Activated naive CD8-positive, alpha-beta T cell treated with anti-CD3 and anti-CD28 coated beads, Interleukin-2, amount 10 ng/mL, durations not matched to agents 7 days and 5 days (primary cell): Measurements from ENCODE around the gene NACAD. TPM values are rescaled to one million over a fixed set of nuclear protein-coding genes. Genes with fewer than 3 reads are reported as not detected.

Source experiments
- ATAC-seq: fragments of 150-1000 bp; cut with Tn5 transposase; one replicate; pipeline ENCODE4 v1.10.0; 2021; ENCODE audit warnings: low read depth, moderate library complexity
- POLR2A ChIA-PET: fragments of 350-600 bp; sonication (Branson Sonifier 250); formaldehyde crosslinking; loops from one replicate; lab custom pipeline; 2021; ENCODE audit warnings: antibody characterized with exemption; lab: Charles Lee
- DNase-seq: peaks from one replicate; pipeline ENCODE4 v3.0.0; 2021
- H3K27ac Mint-ChIP-seq: one replicate; pipeline ENCODE4 v1.8.0; 2022; ENCODE audit warnings: mild to moderate bottlenecking, mixed read lengths
- H3K27me3 Mint-ChIP-seq: one replicate; pipeline ENCODE4 v1.8.0; 2022; ENCODE audit warnings: mild to moderate bottlenecking, moderate library complexity, mixed read lengths
- H3K36me3 Mint-ChIP-seq: one replicate; pipeline ENCODE4 v1.8.0; 2021; ENCODE audit warnings: mild to moderate bottlenecking, mixed read lengths
- H3K4me1 Mint-ChIP-seq: one replicate; pipeline ENCODE4 v1.8.0; 2021; ENCODE audit warnings: mixed read lengths
- H3K4me3 Mint-ChIP-seq: one replicate; pipeline ENCODE4 v1.8.0; 2022; ENCODE audit warnings: mild to moderate bottlenecking, moderate library complexity, mixed read lengths
- H3K9me3 Mint-ChIP-seq: one replicate; pipeline ENCODE4 v1.8.0; 2021; ENCODE audit warnings: mixed read lengths
- total RNA-seq, 2 experiments: library from RNA; stranded (reverse); gene quantifications; one replicate each; pipeline ENCODE4 v1.2.3, GENCODE V29; 2021

Gene NACAD
- total RNA-seq, 2 experiments from 2014 or later: 0.08 to 0.11 TPM

DNA sequence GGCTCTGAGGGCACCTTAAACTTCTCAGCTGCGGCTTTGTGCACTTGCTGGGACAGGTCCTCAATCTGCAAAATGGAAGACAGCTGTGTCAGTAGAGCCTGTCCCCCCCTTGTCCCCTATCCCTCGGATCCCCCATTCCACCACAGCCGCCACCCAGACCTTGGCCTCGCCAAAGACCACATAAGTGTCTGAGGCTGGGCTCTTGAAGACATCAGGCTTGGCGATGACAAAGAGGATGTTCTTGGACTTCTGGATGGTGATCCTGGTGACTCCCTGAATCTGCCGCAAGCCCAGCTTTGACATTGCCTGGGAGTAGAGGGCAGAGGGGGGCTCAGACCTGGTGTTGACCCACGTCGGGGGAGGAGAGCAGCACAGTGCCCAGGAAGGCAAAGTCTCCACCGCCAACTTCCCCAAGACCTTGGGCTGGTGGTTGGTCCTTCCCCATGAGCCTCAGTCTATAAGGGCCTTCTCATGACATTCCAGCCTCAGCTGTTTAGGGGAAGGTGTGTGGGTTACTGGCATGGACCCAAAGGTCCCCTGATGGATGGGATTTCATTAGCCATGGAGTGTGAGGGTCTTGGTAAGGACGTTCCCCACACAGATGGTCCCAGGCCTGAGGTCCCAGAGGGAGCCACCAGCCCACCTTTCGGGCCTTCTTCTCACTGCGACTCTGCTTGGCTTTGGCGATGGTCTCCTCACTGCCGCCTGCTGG, 7.7 kb downstream of the NACAD start:
- no peak for ATAC-seq
- POLR2A ChIA-PET: interaction anchor here (1.0 kb wide), 1 partner anchor 31 kb away, joined by 4 read pairs; the partner anchor contains the start of gene TBRG4
- Mint-ChIP-seq H3K36me3 (peaks cover 5% of the 10 kb centered on the region), H3K27ac (no peak overlapping the region), H3K9me3 (no peaks in the 10 kb centered on the region), H3K4me1 (no peaks in the 10 kb centered on the region), H3K27me3 (no peaks in the 10 kb centered on the region), H3K4me3 (no peak overlapping the region)
- peak; percentile 36 for DNase-seq

- Mint-ChIP-seq H3K27me3 (no peaks in the 10 kb centered on the region), H3K27ac (peak overlapping the region; percentile 73), H3K4me3 (peak overlapping the region; percentile 29), H3K36me3 (peaks cover 5% of the 10 kb centered on the region), H3K4me1 (no peaks in the 10 kb centered on the region), H3K9me3 (no peaks in the 10 kb centered on the region)
- DNase-seq (no peak), ATAC-seq (peak; percentile 18)
- POLR2A ChIA-PET: no interaction called here
These were observed 8.4 kb downstream of the NACAD start for GRCh38 chr7:45080265-45080957.

- no peak for DNase-seq
- Mint-ChIP-seq H3K9me3 (no peaks in the 10 kb centered on the region), H3K4me3 (no peak overlapping the region), H3K4me1 (no peaks in the 10 kb centered on the region), H3K27me3 (no peaks in the 10 kb centered on the region), H3K27ac (no peak overlapping the region), H3K36me3 (peaks cover 16% of the 10 kb centered on the region)
- ATAC-seq: no peak
- POLR2A ChIA-PET: no interaction called here
These were observed 10.6 kb downstream of the NACAD start for GRCh38 chr7:45078125-45078681.

- Mint-ChIP-seq H3K36me3 (peaks cover 22% of the 10 kb centered on the region), H3K27ac (no peak overlapping the region), H3K4me3 (no peak overlapping the region), H3K27me3 (no peaks in the 10 kb centered on the region), H3K9me3 (no peaks in the 10 kb centered on the region), H3K4me1 (no peaks in the 10 kb centered on the region)
- DNase-seq (no peak), ATAC-seq (no peak)
- POLR2A ChIA-PET: no interaction called here
These were observed 11.2 kb downstream of the NACAD start for GRCh38 chr7:45077579-45077978.

DNA sequence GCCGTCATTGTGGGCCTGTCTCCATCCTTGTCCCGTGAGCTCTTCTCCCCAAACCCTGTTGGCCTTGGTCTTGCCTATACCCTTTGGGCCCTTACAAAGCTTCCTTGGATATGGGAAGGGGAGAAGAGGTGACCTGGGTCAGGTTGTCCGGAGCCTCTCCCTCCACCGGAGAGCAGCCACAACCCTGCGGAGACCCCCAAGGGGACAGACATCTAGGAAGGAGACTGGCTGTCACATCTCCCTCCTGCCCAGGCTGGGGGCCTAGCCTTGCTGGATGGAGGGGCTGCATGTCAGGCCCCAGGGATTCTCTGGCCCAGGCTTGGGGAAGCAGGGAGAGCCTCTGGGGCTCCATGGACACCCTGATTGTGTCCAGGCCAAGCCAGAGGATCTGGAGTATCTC, 11.8 kb downstream of the NACAD start:
- Mint-ChIP-seq H3K27ac (no peak overlapping the region), H3K4me1 (peaks cover under 1% of the 10 kb centered on the region), H3K27me3 (no peaks in the 10 kb centered on the region), H3K36me3 (peaks cover 23% of the 10 kb centered on the region), H3K4me3 (no peak overlapping the region), H3K9me3 (no peaks in the 10 kb centered on the region)
- DNase-seq (no peak), ATAC-seq (no peak)
- POLR2A ChIA-PET: no interaction called here

- Mint-ChIP-seq H3K4me1 (peaks cover 4% of the 10 kb centered on the region), H3K27me3 (no peaks in the 10 kb centered on the region), H3K4me3 (no peak overlapping the region), H3K27ac (no peak overlapping the region), H3K36me3 (peaks cover 27% of the 10 kb centered on the region), H3K9me3 (no peaks in the 10 kb centered on the region)
- DNase-seq: no peak
- POLR2A ChIA-PET: interaction anchor here (0.7 kb wide), 1 partner anchor 75 kb away, joined by 3 read pairs; no protein-coding TSS in a partner anchor
- ATAC-seq: no peak
These were observed 12.6 kb downstream of the NACAD start for GRCh38 chr7:45075871-45076796.

DNA sequence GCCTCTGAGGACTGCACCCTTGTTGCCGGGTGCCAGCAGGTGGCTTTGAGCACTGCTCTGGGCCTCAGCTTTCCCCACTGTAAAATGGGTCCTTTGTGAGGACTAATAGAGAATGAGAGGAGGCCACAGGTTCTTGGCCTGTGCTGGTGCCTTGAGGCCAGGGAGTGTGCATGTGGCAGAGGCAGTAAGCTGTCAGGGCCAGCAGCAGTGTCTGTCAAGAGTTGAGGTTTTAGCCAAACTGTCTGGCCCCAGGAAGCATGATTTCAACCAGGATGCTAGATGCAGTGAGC, 13.5 kb downstream of the NACAD start:
- no peak for ATAC-seq

DNA sequence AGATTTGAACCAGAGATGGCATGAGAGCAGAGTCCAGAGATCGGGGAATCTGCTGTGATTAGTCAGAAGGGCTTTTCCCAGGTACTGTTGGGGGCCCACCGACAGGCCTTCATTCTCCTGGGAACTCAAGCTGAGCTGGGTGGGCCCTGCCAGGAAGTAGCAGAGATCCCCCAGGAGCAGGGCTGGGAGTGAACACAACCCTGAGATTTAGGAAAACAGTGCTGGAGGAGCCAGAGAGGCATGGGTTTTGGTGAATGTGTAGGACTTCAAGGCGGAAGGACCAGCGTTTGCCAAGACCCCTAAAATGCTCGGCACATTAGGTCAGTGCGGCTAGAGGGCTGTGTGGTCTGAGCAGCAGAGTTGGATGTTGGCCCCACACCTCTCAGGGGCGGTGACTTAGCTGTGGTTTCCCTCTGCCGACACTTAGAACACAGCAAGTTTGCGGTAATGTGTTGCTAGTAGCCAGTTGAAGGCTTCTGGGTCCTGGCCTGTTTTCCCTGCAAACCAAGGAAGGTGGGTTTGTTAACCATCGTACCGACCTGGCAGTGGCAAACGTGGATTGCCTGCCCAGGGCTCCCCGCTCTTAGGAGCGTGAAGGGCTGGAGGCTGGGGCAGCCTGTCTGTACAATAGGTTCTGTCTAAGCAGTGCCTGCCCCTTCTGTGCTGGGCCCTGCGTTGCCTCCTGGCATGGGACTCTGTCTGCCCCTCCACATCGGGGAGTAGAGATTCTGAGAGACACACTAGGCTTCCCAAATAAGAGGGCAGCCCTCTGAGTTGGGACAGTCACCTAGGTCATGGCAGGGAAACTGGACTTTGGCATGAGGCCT, 14.0 kb downstream of the NACAD start:
- Mint-ChIP-seq H3K36me3 (peaks cover 27% of the 10 kb centered on the region), H3K9me3 (no peaks in the 10 kb centered on the region), H3K4me1 (peaks cover 4% of the 10 kb centered on the region), H3K27ac (no peak overlapping the region), H3K27me3 (no peaks in the 10 kb centered on the region), H3K4me3 (no peak overlapping the region)
- POLR2A ChIA-PET: interaction anchor here (0.7 kb wide), 1 partner anchor 73 kb away, joined by 3 read pairs; no protein-coding TSS in a partner anchor
- no peak for DNase-seq
- no peak for ATAC-seq

More for the DNA sequence above, 13.5 kb downstream of the NACAD start:
- Mint-ChIP-seq H3K9me3 (no peaks in the 10 kb centered on the region), H3K36me3 (peaks cover 27% of the 10 kb centered on the region), H3K4me1 (peaks cover 4% of the 10 kb centered on the region), H3K27ac (no peak overlapping the region), H3K27me3 (no peaks in the 10 kb centered on the region), H3K4me3 (no peak overlapping the region)
- POLR2A ChIA-PET: interaction anchor here (0.7 kb wide), 1 partner anchor 74 kb away, joined by 3 read pairs; no protein-coding TSS in a partner anchor
- DNase-seq: no peak

DNA sequence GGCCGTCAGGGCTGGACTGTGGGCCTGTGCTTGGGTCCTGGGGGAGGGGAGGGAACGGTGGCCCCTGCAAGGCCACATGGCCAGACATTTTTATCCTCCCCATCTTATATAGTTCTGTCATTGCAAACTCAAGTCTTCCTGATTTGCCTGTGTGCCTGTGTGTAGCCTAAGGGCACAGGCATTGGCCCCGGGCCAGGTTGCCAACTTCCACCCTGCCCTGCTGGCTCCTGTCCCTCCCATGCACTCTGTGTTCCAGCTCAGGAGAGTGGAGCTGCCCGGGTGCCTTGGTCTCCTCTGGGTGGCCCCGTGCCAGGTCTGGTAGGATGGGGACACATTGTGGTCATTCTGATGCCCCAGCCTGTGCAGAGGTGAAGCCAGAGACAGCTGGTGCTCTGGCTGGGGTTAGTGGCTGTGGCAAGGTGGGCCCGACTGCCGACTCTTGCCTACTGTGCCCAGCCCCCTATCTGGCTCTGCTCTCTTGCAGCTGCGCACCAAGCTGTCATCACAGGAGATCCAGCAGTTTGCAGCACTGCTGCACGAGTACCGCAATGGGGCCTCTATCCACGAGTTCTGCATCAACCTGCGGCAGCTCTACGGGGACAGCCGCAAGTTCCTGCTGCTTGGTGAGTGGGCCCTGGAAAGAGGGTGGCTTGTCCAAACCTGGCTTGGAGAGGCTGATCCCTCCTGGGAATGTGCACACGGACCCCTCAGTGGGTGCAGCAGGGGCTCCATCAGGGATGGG, 14.8 kb downstream of the NACAD start:
- peaks cover 4% of the 10 kb centered on the region for H3K4me1 Mint-ChIP-seq
- ATAC-seq: no peak
- DNase-seq: no peak
- no peak overlapping the region for H3K4me3 Mint-ChIP-seq
- POLR2A ChIA-PET: no interaction called here
- no peaks in the 10 kb centered on the region for H3K9me3 Mint-ChIP-seq
- no peaks in the 10 kb centered on the region for H3K27me3 Mint-ChIP-seq
- peak overlapping the region; percentile 54 for H3K27ac Mint-ChIP-seq
- H3K36me3 Mint-ChIP-seq: peaks cover 27% of the 10 kb centered on the region

GRCh38 chr7:45073031-45073785, 15.6 kb downstream of the NACAD start:
- peak overlapping the region; percentile 13 for H3K27ac Mint-ChIP-seq
- POLR2A ChIA-PET: no interaction called here
- ATAC-seq: no peak
- peaks cover 8% of the 10 kb centered on the region for H3K4me1 Mint-ChIP-seq
- no peaks in the 10 kb centered on the region for H3K9me3 Mint-ChIP-seq
- no peaks in the 10 kb centered on the region for H3K27me3 Mint-ChIP-seq
- DNase-seq: no peak
- H3K36me3 Mint-ChIP-seq: peaks cover 27% of the 10 kb centered on the region
- no peak overlapping the region for H3K4me3 Mint-ChIP-seq

GRCh38 chr7:45072131-45073030, 16.4 kb downstream of the NACAD start:
- POLR2A ChIA-PET: interaction anchor here (1.0 kb wide), 1 partner anchor 99 kb away, joined by 4 read pairs; no protein-coding TSS in a partner anchor
- ATAC-seq: no peak
- no peak for DNase-seq
- H3K4me3 Mint-ChIP-seq: no peak overlapping the region
- peaks cover 8% of the 10 kb centered on the region for H3K4me1 Mint-ChIP-seq
- H3K9me3 Mint-ChIP-seq: no peaks in the 10 kb centered on the region
- H3K36me3 Mint-ChIP-seq: peaks cover 29% of the 10 kb centered on the region
- no peaks in the 10 kb centered on the region for H3K27me3 Mint-ChIP-seq
- H3K27ac Mint-ChIP-seq: no peak overlapping the region
